OCI-LY7 (cell line): ENCODE results near the gene CREB5.

Experiments
- CTCF ChIP-seq: fragments of 200-600 bp; sonication (generic); conservative IDR thresholded peaks from 2 replicates; pipeline ENCODE4 v1.5.1; 2014; ENCODE audit warnings: mild to moderate bottlenecking, antibody characterized with exemption, low read length, moderate library complexity, mixed read lengths
- EZH2phosphoT487 ChIP-seq: fragments of 200-600 bp; sonication (generic); IDR thresholded peaks from 2 replicates; pipeline ENCODE4 v1.6.1; 2018; ENCODE audit warnings: low read depth, borderline replicate concordance, mild to moderate bottlenecking, mixed run types, antibody characterized with exemption, low read length, moderate library complexity, mixed read lengths

GRCh38 chr7:28660132-28660531 is 247.8 kb downstream of the CREB5 start:
- TF ChIP-seq CTCF = no peak
- TF ChIP-seq EZH2phosphoT487 = no peak
